ENCODE results near the gene MAPK8.
"Not testable (repeated sequence)": the region's sequence is repeated elsewhere in the genome, so short reads cannot be mapped to it uniquely, and the experiment has no call there.

Gene MAPK8

DNA sequence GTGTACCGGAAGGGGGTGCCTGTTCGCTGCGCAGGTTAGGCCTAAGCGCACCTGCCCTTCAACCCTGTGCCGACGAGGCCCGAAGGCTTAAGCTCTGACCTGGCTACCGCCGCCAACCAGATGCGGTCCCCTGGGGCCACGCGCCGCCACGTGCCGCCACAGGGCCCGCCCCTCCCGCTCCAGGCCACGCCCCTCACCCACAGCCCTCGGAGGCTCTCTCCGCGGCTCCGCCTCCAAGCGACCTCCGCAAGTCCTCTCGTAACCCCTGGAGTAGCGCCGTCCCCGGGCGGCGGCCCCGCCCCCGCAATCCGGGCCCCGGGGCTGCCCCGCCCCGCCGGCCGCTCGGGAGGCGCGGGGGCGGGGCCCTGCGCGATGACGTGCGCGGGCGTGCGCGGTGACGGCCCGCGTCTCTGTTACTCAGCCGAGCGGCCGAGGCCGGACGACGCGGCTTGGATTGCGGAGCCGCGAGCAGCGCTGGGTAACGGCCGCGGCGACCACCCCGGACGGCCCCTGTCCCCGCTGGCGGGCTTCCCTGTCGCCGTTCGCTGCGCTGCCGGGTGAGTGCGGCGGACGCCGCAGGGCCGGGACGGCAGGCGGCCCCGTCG lies at the start of gene MAPK8:
TSS of gene MAPK8 (plus strand) at position 413 of the 605 bp plus-strand sequence. CDS start 94,984 bp downstream, outside the sequence.
- peak; percentile 90 to 95 for DNase-seq

DNA sequence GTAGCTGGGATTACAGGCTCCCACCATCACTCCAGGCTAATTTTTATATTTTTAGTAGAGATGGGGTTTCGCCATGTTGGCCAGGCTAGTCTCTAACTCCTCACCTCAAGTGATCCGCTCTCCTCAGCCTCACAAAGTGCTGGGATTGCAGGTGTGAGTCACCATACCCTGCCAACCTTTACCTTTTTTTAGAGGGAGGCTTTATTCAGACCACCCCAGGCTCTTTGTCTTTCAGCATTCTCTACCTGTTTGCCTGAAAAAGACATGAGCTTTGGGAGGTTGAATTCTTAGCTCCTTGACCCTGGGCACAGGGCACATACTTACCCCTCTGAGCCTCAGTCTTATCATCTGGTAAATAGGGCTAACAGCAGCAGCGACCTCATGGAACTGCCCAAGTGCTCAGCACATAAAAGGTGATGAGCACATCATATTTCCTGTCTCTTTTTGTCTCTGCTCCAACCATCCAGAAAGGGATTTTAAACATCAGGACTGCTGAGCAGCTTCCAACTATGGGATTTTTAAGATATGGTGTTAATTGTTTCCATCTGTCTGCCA lies 49.0 kb upstream of the MAPK8 start:
- no peak for DNase-seq

DNA sequence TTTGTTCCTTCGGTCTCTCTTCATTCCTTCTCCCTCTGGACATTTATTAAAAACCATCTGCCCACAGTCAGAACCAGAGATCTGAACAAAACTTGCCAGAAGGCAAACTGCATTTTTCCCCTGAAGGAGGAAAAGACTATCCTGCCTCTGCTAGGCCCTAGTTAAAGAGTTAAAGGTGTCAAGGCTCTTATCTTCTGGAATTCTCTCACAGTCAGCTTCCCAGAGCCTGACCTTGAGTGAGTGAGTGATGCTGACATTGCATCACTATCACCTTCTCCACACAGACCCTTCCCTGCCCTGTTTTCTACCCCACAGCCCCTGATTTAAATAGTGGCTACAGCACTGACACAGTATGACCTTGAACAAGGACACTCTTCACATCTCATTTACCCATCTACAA lies 48.4 kb upstream of the MAPK8 start:
- no peak for DNase-seq

DNA sequence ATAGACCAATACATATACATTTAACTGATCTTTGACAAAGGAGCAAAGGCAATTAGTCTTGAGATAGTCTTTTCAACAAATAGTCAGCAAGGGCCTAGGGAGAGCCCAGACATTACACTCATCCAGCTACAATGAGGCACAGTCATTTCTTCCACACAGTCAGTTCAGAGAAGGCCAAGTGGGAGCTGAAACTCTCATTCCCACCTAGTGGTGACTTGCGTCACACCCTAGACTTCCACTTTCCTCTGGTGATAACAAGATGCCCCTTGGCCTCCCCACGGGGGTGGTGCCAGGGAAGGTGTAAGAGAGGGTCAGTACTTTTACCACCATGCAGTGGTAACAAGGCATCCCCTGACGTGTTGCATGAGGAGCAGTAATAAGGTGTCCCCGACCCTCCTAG lies 39.9 kb upstream of the MAPK8 start:
- DNase-seq, result peak; percentile 38 to 40

DNA sequence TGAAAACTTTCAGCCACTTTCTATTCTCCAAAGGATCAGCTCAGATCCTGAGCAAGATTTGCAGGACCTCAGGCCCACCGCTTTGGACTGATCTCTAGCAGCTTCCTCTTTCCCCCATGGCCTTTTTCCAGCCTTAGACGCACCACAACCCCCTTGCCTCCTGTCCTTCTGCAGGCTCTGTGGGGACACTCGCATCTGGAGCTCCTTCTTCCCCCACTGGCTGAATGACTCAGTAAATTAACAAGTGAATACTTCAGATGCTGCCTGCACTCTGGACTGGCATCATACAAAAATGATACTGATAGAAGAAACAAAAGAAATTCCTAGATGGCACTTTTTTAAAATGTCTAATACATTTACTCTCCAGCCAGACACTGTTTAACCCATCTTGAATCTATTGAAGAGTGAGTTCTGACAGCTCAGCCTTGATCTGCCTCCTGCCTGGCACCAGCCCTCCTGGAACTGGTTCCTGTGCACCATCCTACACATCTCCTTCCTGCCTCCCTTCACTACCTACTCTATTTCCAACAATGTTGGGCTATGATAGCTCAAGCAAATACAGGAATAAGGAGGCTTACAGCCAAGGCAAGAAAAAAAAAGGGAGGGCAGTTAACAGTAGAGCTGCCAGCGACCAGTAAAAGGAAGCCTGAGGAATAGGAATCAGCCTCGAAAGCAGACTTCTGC lies 35.3 kb upstream of the MAPK8 start:
- no peak for DNase-seq

DNA sequence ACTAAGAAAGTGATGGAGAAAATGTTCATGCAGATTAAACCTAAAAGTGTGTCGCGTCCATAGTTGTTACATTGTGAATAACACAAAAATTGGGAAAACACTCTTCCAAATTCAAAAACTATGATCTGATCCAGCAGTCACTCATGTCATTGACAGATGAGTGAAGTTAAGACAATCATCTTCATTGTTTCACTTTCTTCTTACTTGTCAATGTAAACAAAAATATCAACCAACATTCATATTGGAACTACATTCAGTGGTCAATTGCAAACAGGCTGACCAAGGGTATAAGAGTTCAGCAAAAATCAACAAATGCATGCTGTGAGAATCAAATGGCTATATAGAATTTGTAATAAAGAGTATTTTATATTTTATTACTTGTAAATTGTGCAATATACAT lies 33.8 kb upstream of the MAPK8 start:
- no peak for DNase-seq

GRCh38 chr10:48273741-48274140 lies 32.7 kb upstream of the MAPK8 start:
- no peak for DNase-seq

GRCh38 chr10:48274636-48275035 lies 31.8 kb upstream of the MAPK8 start, which contains the start of gene FRMPD2:
Gene FRMPD2 (minus strand): TSS chr10:48274696. CDS start chr10:48274567, 129 bp downstream.
- no peak for DNase-seq

GRCh38 chr10:48277093-48277492 lies 29.4 kb upstream of the MAPK8 start:
- no peak for DNase-seq

DNA sequence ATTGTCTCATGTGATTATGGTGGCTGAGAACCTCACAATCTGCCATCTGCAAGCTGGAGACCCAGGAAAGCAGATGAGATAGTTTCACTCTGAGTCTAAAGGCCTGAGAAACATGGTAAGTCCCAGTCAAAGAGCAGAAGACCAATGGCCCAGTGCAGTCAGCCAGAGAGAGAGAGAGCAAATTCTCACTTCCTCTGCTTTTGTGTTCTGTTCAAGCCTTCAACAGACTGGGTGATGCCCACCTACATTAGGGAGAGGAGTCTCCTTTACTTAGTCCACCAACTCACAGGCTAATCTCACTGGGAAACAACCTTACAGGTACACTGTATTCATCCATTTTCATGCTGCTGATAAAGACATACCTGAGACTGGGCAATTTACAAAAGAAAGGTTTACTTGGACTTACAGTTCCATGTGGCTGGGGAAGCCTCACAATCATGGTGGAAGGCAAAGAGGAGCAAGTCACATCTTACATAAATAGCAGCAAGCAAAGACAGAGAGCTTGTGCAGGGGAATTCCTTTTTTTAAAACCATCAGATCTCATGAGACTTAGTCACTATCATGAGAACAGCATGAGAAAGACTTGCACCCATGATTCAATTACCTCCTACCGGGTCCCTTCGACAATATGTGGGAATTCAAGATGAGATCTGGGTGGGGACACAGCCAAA lies 27.3 kb upstream of the MAPK8 start:
- DNase-seq, result no peak

DNA sequence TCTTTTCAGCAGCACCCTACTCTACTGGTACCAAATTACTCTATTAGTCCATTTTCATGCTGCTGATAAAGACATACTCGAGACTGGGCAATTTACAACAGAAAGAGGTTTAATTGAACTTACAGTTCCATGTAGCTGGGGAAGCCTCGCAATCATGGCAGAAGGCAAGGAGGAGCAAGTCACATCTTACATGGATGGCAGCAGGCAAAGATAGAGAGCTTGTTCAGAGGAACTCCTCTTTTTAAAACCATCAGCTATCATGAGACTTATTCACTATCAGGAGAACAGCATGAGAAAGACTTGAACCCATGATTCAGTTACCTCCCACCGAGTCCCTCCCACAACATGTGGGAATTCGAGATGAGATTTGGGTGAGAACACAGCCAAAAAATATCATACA lies 24.8 kb upstream of the MAPK8 start:
- not testable (repeated sequence) for DNase-seq

- no peak for DNase-seq
Measured at GRCh38 chr10:48282829-48283228, 23.6 kb upstream of the MAPK8 start.

GRCh38 chr10:48284002-48284546 lies 22.4 kb upstream of the MAPK8 start:
- DNase-seq, result no peak

DNA sequence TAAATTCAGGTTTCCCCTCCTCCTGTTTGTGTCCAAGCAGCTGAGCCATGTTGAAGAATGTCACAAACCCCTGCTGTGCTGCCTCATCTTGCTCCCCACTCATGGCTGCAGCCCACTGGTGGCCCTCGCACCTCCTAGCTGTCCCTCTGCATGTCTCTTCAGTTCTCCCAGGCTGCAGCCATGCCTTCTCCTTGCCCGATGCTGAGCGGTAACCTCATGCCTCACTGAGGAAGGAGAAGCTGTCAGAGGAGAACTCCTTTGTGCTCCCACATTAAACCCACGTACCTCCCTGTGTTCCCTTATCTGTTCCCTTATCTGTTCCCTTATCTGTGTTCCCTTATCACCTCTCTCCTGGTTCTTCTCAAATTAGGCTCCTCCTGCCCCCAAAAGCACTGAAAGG lies 21.7 kb upstream of the MAPK8 start:
- no peak for DNase-seq

DNA sequence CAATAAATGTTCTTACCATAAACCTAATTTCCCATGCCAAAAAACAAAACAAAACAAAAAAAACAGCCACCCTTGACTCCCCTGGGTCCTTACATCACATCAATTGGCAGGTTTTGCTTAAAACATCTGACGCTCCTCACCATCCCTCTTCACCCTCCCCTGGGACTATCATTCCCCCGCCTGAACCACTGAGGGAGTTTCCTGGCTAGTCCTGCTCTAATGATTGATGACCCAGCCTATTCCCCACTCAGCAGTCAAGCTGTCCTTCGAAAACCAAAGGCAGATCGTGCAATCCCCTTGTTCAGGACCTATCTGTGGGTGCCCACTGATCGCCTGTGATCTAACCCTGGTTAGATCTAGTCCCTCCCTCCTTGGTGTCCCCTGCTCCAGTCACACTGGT lies 20.8 kb upstream of the MAPK8 start:
- DNase-seq, result no peak

- no peak for DNase-seq
Measured at GRCh38 chr10:48286356-48286755, 20.1 kb upstream of the MAPK8 start.

GRCh38 chr10:48287417-48288391 lies 18.8 kb upstream of the MAPK8 start:
- DNase-seq, result no peak

GRCh38 chr10:48288661-48289060 lies 17.8 kb upstream of the MAPK8 start:
- no peak for DNase-seq

DNA sequence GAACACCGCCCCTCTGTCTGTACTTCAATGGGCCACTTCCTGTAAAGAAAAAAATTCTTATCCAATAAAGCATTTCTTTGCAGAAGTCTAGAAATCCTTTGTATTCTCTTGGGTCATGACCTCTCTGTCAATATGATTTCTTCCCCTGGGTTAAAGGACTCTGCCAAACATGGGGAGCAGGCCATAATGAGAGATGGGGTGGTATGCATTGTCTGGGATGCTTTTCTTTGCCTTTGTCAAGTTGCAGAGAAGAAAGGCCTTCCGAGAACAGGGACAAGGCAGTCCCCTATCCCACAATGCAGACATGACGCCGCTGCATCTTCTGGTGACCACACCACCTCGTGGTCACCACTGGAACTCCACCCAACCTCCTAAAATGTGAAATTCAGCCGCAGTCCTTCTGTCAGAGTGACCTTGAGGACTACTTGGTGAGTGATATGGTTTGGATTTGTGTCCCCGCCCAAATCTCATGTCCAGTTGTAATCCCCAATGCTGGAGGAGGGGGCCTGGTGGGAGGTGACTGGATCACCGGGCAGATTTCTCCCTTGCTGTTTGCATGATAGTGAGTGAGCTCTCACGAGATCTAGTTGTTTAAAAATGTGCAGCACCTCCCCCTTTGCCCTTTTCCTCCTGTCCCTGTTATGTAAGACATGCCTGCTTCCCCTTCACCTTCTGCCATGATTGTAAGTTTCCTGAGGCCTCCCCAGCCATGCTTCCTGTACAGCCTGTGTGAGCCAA lies 16.8 kb upstream of the MAPK8 start:
- DNase-seq, result peak; percentile 61 to 70

GRCh38 chr10:48290286-48290685 lies 16.2 kb upstream of the MAPK8 start:
- DNase-seq, result no peak

GRCh38 chr10:48291190-48291589 lies 15.3 kb upstream of the MAPK8 start:
- DNase-seq, result no peak

DNA sequence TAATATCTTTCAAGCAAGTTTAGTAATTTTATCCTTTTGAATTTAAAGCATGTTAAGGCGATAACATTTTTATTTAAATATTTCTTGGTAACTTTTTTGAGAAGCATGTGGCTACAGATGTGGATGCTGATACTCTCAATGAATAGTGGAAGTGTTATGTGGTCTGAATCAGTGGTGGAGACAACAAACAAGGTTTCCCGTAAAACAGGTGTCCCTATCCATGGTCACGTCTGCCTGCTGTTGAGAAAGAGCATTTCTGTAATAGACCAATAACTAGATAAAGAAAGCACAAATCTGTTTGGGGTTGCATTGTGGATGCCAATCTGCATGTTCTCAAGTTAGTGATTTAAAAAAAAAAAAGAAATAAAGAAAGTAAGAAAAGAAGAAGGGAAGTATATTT lies 13.9 kb upstream of the MAPK8 start:
- no peak for DNase-seq

All from activated T-cell treated with anti-CD3 and anti-CD28 coated beads, Interleukin-2, amount 50 U/mL, for 48 hours (primary cell).